ENCODE data around the gene DSG1. TPM values are rescaled to one million over a fixed set of nuclear protein-coding genes. Genes with fewer than 3 reads are reported as not detected.
A peak's percentile ranks its signal among the peaks of the same experiment; 100 is the strongest.

The DSG1 gene
- total and polyA plus RNA-seq, 2 of the 13 experiments (the other 11 are each of a cell fraction or from before 2014, with no cell fraction given): 0.04 TPM; not detected in 1

DNA sequence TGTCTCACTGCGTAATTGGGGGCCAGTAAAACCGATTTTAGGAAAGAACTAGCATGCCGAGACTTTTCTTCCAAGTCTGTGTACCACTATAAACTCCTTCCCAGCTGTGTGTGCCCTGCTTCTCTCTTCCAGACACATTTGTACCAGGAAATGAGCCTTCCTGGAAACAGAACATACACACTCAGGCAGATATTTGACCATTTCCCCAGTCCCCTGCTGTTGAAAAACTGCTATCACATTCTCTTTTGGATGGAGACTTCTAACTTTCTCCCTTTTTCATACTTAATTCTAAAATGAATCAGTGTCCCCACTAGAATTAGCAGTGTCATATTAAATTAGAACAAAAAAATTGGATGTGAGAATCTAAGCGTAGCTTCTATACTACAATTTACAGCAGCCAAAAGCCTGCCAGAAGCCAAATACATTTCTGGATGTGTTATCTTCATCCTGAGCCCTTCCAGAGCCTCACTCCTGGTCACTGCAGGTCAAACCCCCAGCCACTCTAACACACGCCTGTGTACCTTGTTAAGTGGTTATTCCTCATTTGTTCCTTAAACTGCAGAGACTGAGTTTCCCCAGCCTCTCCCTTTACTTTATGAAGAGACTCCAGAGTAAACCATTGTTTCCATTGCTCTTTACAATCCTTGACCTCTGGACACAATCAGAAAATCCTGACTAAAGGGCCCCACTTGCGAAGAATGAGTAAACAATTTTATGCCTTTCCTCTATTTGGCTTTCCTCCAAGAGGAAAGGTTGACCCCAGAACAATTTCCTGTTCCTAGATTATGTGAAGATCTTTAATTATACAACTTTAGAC lies 79.0 kb downstream of the DSG1 start (continued):
- TF ChIP-seq PCBP2 (optimal IDR thresholded peaks at IDR 0.05; ENCODE audit: low read depth, low read length, poor library complexity, severe bottlenecking) (no peak), ZGPAT (CRISPR knock-in tag; IDR thresholded peaks at IDR 0.05) (peak; percentile 76), SMARCE1 (IDR thresholded peaks at IDR 0.05; ENCODE audit: borderline replicate concordance) (no peak), ZNF383 (CRISPR knock-in tag; IDR thresholded peaks at IDR 0.05; ENCODE audit: borderline replicate concordance) (no peak), NPAS2 (CRISPR knock-in tag; IDR thresholded peaks at IDR 0.05; ENCODE audit: borderline replicate concordance) (no peak), AGO1 (IDR thresholded peaks at IDR 0.05; ENCODE audit: low read depth, low read length, poor library complexity, severe bottlenecking) (no peak), EP300 (IDR thresholded peaks at IDR 0.05; ENCODE audit: low read depth in 2 of 2, low read length in 2 of 2) (peak; percentile 23 to 95; a peak in 3 of 4 replicates), EP300 (CRISPR knock-in tag; IDR thresholded peaks at IDR 0.05; ENCODE audit: borderline replicate concordance) (peak; percentile 58; the same call in 1 of the 2 replicates), ZFY (CRISPR knock-in tag; IDR thresholded peaks at IDR 0.05) (no peak), HOXA9 (CRISPR knock-in tag; IDR thresholded peaks at IDR 0.05; ENCODE audit: borderline replicate concordance) (no peak), PHF8 (CRISPR knock-in tag; IDR thresholded peaks at IDR 0.05) (no peak), ZNF563 (CRISPR knock-in tag; IDR thresholded peaks at IDR 0.05) (no peak), ZNF619 (CRISPR knock-in tag; IDR thresholded peaks at IDR 0.05) (no peak), MATR3 (CRISPR knock-in tag; IDR thresholded peaks at IDR 0.05) (no peak), ZNF292 (CRISPR knock-in tag; IDR thresholded peaks at IDR 0.05; ENCODE audit: borderline replicate concordance, low read depth) (peak; percentile 13; the same call in 1 of the 2 replicates)
- TF ChIP-seq, protein P1, sequence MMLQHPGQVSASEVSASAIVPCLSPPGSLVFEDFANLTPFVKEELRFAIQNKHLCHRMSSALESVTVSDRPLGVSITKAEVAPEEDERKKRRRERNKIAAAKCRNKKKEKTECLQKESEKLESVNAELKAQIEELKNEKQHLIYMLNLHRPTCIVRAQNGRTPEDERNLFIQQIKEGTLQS (CRISPR knock-in tag; IDR thresholded peaks at IDR 0.05): no peak
- TF ChIP-seq, protein P2, sequence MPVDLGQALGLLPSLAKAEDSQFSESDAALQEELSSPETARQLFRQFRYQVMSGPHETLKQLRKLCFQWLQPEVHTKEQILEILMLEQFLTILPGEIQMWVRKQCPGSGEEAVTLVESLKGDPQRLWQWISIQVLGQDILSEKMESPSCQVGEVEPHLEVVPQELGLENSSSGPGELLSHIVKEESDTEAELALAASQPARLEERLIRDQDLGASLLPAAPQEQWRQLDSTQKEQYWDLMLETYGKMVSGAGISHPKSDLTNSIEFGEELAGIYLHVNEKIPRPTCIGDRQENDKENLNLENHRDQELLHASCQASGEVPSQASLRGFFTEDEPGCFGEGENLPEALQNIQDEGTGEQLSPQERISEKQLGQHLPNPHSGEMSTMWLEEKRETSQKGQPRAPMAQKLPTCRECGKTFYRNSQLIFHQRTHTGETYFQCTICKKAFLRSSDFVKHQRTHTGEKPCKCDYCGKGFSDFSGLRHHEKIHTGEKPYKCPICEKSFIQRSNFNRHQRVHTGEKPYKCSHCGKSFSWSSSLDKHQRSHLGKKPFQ (CRISPR knock-in tag; IDR thresholded peaks at IDR 0.05; ENCODE audit: insufficient replicate concordance): no peak
- TF ChIP-seq, protein P3, sequence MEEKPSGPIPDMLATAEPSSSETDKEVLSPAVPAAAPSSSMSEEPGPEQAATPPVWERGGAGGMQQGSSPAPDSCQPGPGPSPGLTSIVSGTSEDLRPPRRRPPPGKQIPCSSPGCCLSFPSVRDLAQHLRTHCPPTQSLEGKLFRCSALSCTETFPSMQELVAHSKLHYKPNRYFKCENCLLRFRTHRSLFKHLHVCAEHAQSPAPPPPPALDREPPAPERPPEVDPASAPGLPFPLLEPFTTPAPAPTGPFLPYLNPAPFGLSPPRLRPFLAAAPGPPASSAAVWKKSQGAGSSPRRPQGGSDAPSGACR (CRISPR knock-in tag; IDR thresholded peaks at IDR 0.05): no peak
- TF ChIP-seq, protein P4, sequence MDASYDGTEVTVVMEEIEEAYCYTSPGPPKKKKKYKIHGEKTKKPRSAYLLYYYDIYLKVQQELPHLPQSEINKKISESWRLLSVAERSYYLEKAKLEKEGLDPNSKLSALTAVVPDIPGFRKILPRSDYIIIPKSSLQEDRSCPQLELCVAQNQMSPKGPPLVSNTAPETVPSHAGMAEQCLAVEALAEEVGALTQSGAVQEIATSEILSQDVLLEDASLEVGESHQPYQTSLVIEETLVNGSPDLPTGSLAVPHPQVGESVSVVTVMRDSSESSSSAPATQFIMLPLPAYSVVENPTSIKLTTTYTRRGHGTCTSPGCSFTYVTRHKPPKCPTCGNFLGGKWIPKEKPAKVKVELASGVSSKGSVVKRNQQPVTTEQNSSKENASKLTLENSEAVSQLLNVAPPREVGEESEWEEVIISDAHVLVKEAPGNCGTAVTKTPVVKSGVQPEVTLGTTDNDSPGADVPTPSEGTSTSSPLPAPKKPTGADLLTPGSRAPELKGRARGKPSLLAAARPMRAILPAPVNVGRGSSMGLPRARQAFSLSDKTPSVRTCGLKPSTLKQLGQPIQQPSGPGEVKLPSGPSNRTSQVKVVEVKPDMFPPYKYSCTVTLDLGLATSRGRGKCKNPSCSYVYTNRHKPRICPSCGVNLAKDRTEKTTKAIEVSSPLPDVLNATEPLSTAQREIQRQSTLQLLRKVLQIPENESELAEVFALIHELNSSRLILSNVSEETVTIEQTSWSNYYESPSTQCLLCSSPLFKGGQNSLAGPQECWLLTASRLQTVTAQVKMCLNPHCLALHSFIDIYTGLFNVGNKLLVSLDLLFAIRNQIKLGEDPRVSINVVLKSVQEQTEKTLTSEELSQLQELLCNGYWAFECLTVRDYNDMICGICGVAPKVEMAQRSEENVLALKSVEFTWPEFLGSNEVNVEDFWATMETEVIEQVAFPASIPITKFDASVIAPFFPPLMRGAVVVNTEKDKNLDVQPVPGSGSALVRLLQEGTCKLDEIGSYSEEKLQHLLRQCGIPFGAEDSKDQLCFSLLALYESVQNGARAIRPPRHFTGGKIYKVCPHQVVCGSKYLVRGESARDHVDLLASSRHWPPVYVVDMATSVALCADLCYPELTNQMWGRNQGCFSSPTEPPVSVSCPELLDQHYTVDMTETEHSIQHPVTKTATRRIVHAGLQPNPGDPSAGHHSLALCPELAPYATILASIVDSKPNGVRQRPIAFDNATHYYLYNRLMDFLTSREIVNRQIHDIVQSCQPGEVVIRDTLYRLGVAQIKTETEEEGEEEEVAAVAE (CRISPR knock-in tag; IDR thresholded peaks at IDR 0.05; ENCODE audit: borderline replicate concordance): no peak
- TF ChIP-seq, protein P5, sequence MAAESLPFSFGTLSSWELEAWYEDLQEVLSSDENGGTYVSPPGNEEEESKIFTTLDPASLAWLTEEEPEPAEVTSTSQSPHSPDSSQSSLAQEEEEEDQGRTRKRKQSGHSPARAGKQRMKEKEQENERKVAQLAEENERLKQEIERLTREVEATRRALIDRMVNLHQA (CRISPR knock-in tag; IDR thresholded peaks at IDR 0.05): no peak
